HG02763 (cell line): ENCODE results near the gene NRP2.

Experiments used
- ATAC-seq: cut with Tn5 transposase; IDR thresholded peaks from one replicate; pipeline ENCODE4 v1.9.1; 2021; ENCODE audit warnings: mild to moderate bottlenecking, moderate library complexity; ENCODE audit not compliant: unreplicated experiment

The NRP2 gene

GRCh38 chr2:205800224-205800623, 117.9 kb downstream of the NRP2 start:
- ATAC-seq = no peak

GRCh38 chr2:205800773-205801172, 118.5 kb downstream of the NRP2 start:
- ATAC-seq = no peak

GRCh38 chr2:205802065-205802464, 119.8 kb downstream of the NRP2 start:
- ATAC-seq = no peak

GRCh38 chr2:205802941-205803340, 120.6 kb downstream of the NRP2 start:
- ATAC-seq = no peak

- no peak for ATAC-seq
These were observed 121.2 kb downstream of the NRP2 start for GRCh38 chr2:205803500-205803899.

- ATAC-seq = no peak
These were observed 122.8 kb downstream of the NRP2 start for GRCh38 chr2:205805136-205805535.

GRCh38 chr2:205806143-205806905, 124.0 kb downstream of the NRP2 start:
- ATAC-seq = no peak

GRCh38 chr2:205807229-205807628, 124.9 kb downstream of the NRP2 start:
- ATAC-seq = no peak

GRCh38 chr2:205807758-205808157, 125.5 kb downstream of the NRP2 start:
- no peak for ATAC-seq

- ATAC-seq = no peak
These were observed 126.3 kb downstream of the NRP2 start for GRCh38 chr2:205808486-205809121.

- no peak for ATAC-seq
These were observed 129.1 kb downstream of the NRP2 start for GRCh38 chr2:205811387-205811786.

GRCh38 chr2:205814039-205814364, 131.7 kb downstream of the NRP2 start:
- ATAC-seq = no peak

- no peak for ATAC-seq
These were observed 133.4 kb downstream of the NRP2 start for GRCh38 chr2:205815673-205816072.

GRCh38 chr2:205816268-205816667, 134.0 kb downstream of the NRP2 start:
- ATAC-seq = no peak

- ATAC-seq = no peak
These were observed 140.3 kb downstream of the NRP2 start for GRCh38 chr2:205822579-205822978.

GRCh38 chr2:205827809-205828365, 145.6 kb downstream of the NRP2 start:
- no peak for ATAC-seq

- ATAC-seq = no peak
These were observed 151.6 kb downstream of the NRP2 start for GRCh38 chr2:205833864-205834263.

- no peak for ATAC-seq
These were observed 152.5 kb downstream of the NRP2 start for GRCh38 chr2:205834796-205835195.

GRCh38 chr2:205835251-205835791, 153.0 kb downstream of the NRP2 start:
- ATAC-seq = no peak

- ATAC-seq = no peak
These were observed 153.6 kb downstream of the NRP2 start for GRCh38 chr2:205835923-205836322.

- no peak for ATAC-seq
These were observed 154.3 kb downstream of the NRP2 start for GRCh38 chr2:205836477-205837221.
